ENCODE measurements around the gene CDSN.
A peak's percentile ranks its signal among the peaks of the same experiment; 100 is the strongest.

The CDSN gene

GRCh38 chr6:31144970-31145340, 24.7 kb upstream of the CDSN start:
- peaks cover 13% of the 10 kb centered on the region for H3K27me3 Mint-ChIP-seq (ENCODE audit: low read depth, poor library complexity)

GRCh38 chr6:31144296-31144969, 24.2 kb upstream of the CDSN start:
- Mint-ChIP-seq H3K9me3 (no peaks in the 10 kb centered on the region), H3K4me1 (peaks cover 30% of the 10 kb centered on the region), H3K27me3 (ENCODE audit: low read depth, poor library complexity) (peaks cover 9% of the 10 kb centered on the region), H3K4me3 (no peak overlapping the region), H3K27ac (no peak overlapping the region), H3K36me3 (ENCODE audit: low read depth) (peaks cover 21% of the 10 kb centered on the region)
- no peak for TF ChIP-seq CTCF (IDR thresholded peaks at IDR 0.05)
- no peak for DNase-seq

More at GRCh38 chr6:31144970-31145340, 24.7 kb upstream of the CDSN start:
- Mint-ChIP-seq H3K27ac (no peak overlapping the region), H3K9me3 (no peaks in the 10 kb centered on the region), H3K4me1 (peaks cover 26% of the 10 kb centered on the region), H3K4me3 (no peak overlapping the region), H3K36me3 (ENCODE audit: low read depth) (peaks cover 21% of the 10 kb centered on the region)
- no peak for DNase-seq
- TF ChIP-seq CTCF (IDR thresholded peaks at IDR 0.05), result no peak

GRCh38 chr6:31143148-31143547, 22.9 kb upstream of the CDSN start:
- Mint-ChIP-seq H3K4me3 (no peak overlapping the region), H3K27me3 (ENCODE audit: low read depth, poor library complexity) (peaks cover 10% of the 10 kb centered on the region), H3K9me3 (no peaks in the 10 kb centered on the region), H3K27ac (no peak overlapping the region), H3K4me1 (peaks cover 33% of the 10 kb centered on the region), H3K36me3 (ENCODE audit: low read depth) (peaks cover 21% of the 10 kb centered on the region)
- peak; percentile 53 for DNase-seq
- TF ChIP-seq CTCF (IDR thresholded peaks at IDR 0.05), result no peak

- H3K27me3 Mint-ChIP-seq (ENCODE audit: low read depth, poor library complexity), result peaks cover 10% of the 10 kb centered on the region
- peak overlapping the region; percentile 92 for H3K27ac Mint-ChIP-seq
- peaks cover 39% of the 10 kb centered on the region for H3K4me1 Mint-ChIP-seq
These were observed 22.1 kb upstream of the CDSN start for GRCh38 chr6:31142361-31142761.

GRCh38 chr6:31140643-31141042, 20.4 kb upstream of the CDSN start:
- Mint-ChIP-seq H3K27me3 (ENCODE audit: low read depth, poor library complexity) (peaks cover 7% of the 10 kb centered on the region), H3K4me3 (no peak overlapping the region), H3K36me3 (ENCODE audit: low read depth) (peaks cover 13% of the 10 kb centered on the region), H3K4me1 (peaks cover 40% of the 10 kb centered on the region), H3K9me3 (no peaks in the 10 kb centered on the region), H3K27ac (no peak overlapping the region)
- TF ChIP-seq CTCF (IDR thresholded peaks at IDR 0.05), result no peak
- no peak for DNase-seq

More at GRCh38 chr6:31142361-31142761, 22.1 kb upstream of the CDSN start:
- peak overlapping the region; percentile 54 for H3K4me3 Mint-ChIP-seq
- DNase-seq, result peak; percentile 12
- TF ChIP-seq CTCF (IDR thresholded peaks at IDR 0.05), result no peak
- H3K36me3 Mint-ChIP-seq (ENCODE audit: low read depth), result peaks cover 21% of the 10 kb centered on the region
- H3K9me3 Mint-ChIP-seq, result no peaks in the 10 kb centered on the region

GRCh38 chr6:31139599-31139998, 19.4 kb upstream of the CDSN start:
- H3K4me1 Mint-ChIP-seq, result peaks cover 40% of the 10 kb centered on the region
- H3K27ac Mint-ChIP-seq, result no peak overlapping the region
- H3K9me3 Mint-ChIP-seq, result no peaks in the 10 kb centered on the region
- H3K27me3 Mint-ChIP-seq (ENCODE audit: low read depth, poor library complexity), result peaks cover 5% of the 10 kb centered on the region
- H3K36me3 Mint-ChIP-seq (ENCODE audit: low read depth), result peaks cover 4% of the 10 kb centered on the region
- TF ChIP-seq CTCF (IDR thresholded peaks at IDR 0.05), result no peak
- no peak for DNase-seq
- H3K4me3 Mint-ChIP-seq, result no peak overlapping the region
